ENCODE data around the gene KCNQ1. TPM values are rescaled to one million over a fixed set of nuclear protein-coding genes. Genes with fewer than 3 reads are reported as not detected.

Gene KCNQ1
- total RNA-seq, 1 experiment from 2014 or later, result 9.2 TPM

DNA sequence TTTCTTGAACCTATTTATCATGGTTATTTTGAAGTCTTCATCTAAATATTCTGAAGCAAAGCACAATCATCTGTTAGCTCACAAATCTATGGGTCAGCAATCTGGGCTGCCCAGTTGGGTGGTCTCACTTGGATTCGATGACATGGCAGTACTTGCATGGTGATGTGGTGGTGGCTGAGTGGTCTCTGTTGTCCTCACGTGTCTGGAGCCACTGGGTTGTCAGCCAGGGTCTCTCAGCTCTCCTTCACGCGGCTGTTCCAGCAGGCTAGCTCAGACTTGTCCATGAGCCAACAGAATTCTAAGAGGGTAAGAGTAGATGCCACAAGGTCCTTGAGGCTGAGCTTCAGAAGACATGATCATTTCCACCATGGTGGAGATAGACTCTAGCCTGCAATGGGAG lies 321.4 kb downstream of the KCNQ1 start:
- Mint-ChIP-seq H3K9me3 (ENCODE audit: low read depth, unreplicated experiment) (no peaks in the 10 kb centered on the region), H3K27ac (ENCODE audit: unreplicated experiment) (no peak overlapping the region), H3K36me3 (ENCODE audit: insufficient read depth, unreplicated experiment) (no peaks in the 10 kb centered on the region), H3K4me1 (ENCODE audit: low read depth, unreplicated experiment) (no peaks in the 10 kb centered on the region), H3K4me3 (ENCODE audit: low read depth, unreplicated experiment) (no peak overlapping the region), H3K27me3 (ENCODE audit: unreplicated experiment) (peaks cover 39% of the 10 kb centered on the region)
- intact Hi-C loops (cut with micrococcal nuclease; ENCODE audit: unreplicated experiment), result no loop called here
- CTCF ChIA-PET, result no interaction called here
- no TSS peak for BruUV-seq (replicated peaks)
- no peak for DNase-seq
- TF ChIP-seq, protein P1, sequence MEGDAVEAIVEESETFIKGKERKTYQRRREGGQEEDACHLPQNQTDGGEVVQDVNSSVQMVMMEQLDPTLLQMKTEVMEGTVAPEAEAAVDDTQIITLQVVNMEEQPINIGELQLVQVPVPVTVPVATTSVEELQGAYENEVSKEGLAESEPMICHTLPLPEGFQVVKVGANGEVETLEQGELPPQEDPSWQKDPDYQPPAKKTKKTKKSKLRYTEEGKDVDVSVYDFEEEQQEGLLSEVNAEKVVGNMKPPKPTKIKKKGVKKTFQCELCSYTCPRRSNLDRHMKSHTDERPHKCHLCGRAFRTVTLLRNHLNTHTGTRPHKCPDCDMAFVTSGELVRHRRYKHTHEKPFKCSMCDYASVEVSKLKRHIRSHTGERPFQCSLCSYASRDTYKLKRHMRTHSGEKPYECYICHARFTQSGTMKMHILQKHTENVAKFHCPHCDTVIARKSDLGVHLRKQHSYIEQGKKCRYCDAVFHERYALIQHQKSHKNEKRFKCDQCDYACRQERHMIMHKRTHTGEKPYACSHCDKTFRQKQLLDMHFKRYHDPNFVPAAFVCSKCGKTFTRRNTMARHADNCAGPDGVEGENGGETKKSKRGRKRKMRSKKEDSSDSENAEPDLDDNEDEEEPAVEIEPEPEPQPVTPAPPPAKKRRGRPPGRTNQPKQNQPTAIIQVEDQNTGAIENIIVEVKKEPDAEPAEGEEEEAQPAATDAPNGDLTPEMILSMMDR (IDR thresholded peaks at IDR 0.05; ENCODE audit: unreplicated experiment), result no peak

DNA sequence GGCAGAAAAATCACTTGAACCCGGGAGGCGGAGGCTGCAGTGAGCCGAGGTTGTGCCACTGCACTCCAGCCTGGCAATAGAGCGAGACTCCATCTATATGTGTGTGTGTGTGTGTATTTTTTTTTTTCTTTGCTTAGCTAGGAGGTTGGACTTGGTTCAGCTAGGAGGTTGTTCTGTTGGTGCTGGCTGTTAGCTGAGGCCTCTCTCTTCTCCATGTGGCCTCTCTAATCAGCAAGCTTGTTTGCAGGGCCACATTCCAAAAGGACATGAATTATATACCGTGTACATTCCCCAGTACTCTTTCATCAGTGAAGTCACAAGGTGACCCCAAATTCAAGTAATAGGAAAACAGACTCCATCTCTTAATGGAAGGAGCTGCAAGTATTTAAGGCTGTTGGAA lies 322.3 kb downstream of the KCNQ1 start:
- H3K27ac Mint-ChIP-seq (ENCODE audit: unreplicated experiment), result no peak overlapping the region
- H3K36me3 Mint-ChIP-seq (ENCODE audit: insufficient read depth, unreplicated experiment), result no peaks in the 10 kb centered on the region
- H3K27me3 Mint-ChIP-seq (ENCODE audit: unreplicated experiment), result peaks cover 39% of the 10 kb centered on the region
- no TSS peak for BruUV-seq (replicated peaks)
- CTCF ChIA-PET, result no interaction called here
- no peak overlapping the region for H3K4me3 Mint-ChIP-seq (ENCODE audit: low read depth, unreplicated experiment)
- TF ChIP-seq, protein P1 (IDR thresholded peaks at IDR 0.05; ENCODE audit: unreplicated experiment), result no peak
- H3K9me3 Mint-ChIP-seq (ENCODE audit: low read depth, unreplicated experiment), result no peaks in the 10 kb centered on the region
- no peaks in the 10 kb centered on the region for H3K4me1 Mint-ChIP-seq (ENCODE audit: low read depth, unreplicated experiment)
- intact Hi-C loops (cut with micrococcal nuclease; ENCODE audit: unreplicated experiment), result no loop called here
- DNase-seq, result no peak

DNA sequence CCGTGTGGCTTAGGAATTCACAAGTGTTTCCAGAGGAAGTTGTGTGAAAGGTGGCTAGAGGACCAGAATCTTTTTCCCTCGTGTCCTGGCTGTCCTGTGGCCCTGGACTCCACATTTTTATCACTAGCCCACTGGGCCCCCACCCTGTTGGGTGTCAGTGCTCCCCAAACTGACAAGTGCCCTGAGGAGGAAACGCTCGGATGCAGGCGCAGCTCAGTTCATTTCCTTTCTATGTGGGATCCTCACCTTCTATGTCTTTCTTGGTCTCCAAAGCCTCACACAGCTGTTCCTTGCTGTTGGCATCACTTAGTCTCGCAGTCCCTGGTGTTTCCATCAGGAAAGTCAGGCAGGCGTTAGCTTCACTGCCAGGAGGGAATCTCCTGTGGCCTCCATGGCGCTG lies 323.0 kb downstream of the KCNQ1 start:
- BruUV-seq (replicated peaks), result no TSS peak
- H3K27ac Mint-ChIP-seq (ENCODE audit: unreplicated experiment), result no peak overlapping the region

DNA sequence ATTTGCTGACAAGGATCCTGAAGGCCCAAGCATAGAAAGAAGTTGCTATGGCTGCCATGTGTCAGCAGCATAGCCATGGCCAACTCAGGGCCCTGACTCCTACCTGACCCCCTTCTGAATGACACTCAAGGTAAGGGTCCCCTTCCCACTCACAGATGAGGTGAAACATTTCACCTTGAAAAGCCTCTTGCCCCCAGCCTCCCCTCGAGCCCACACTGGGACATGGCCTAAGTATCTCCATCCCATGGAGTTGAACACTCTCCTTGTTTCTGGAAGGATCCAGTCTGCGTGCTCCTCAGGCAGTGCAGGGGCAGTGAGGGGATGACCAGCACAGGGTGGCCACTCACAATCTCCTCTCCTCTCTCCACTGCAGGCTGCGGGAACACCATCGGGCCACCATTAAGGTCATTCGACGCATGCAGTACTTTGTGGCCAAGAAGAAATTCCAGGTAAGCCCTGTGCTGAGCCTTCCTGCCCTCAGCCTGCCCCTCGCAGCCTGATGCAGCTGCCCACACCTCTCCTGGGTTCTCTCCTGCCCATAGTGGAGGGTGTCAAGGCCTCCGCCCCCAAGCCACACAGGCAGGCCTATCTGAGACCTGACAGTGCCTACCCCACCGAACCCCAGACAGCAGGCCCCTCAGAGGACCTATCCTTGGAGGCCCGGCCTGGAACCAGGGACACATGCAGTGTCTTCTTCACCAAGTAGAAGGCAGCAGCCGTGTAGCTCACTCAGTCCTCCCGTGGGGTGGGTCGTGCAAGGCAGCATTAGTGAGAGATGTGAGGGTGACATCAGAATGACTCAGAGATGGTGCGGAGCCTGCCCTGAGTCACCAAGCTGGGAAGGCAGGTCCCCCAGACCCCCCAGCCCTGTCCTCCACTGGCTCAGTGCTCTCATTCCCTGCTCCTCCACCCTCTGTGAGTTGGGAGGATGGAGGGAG lies 323.9 kb downstream of the KCNQ1 start:
- no peak overlapping the region for H3K4me3 Mint-ChIP-seq (ENCODE audit: low read depth, unreplicated experiment)
- DNase-seq, result no peak
- TF ChIP-seq, protein P1 (IDR thresholded peaks at IDR 0.05; ENCODE audit: unreplicated experiment), result no peak
- H3K4me1 Mint-ChIP-seq (ENCODE audit: low read depth, unreplicated experiment), result no peaks in the 10 kb centered on the region
- intact Hi-C loops (cut with micrococcal nuclease; ENCODE audit: unreplicated experiment), result no loop called here
- BruUV-seq (replicated peaks), result no TSS peak
- H3K27me3 Mint-ChIP-seq (ENCODE audit: unreplicated experiment), result peaks cover 53% of the 10 kb centered on the region
- no peaks in the 10 kb centered on the region for H3K36me3 Mint-ChIP-seq (ENCODE audit: insufficient read depth, unreplicated experiment)
- H3K27ac Mint-ChIP-seq (ENCODE audit: unreplicated experiment), result no peak overlapping the region
- CTCF ChIA-PET, result no interaction called here
- H3K9me3 Mint-ChIP-seq (ENCODE audit: low read depth, unreplicated experiment), result no peaks in the 10 kb centered on the region

More for the DNA sequence above, 323.0 kb downstream of the KCNQ1 start:
- Mint-ChIP-seq H3K36me3 (ENCODE audit: insufficient read depth, unreplicated experiment) (no peaks in the 10 kb centered on the region), H3K9me3 (ENCODE audit: low read depth, unreplicated experiment) (no peaks in the 10 kb centered on the region), H3K4me1 (ENCODE audit: low read depth, unreplicated experiment) (no peaks in the 10 kb centered on the region), H3K4me3 (ENCODE audit: low read depth, unreplicated experiment) (no peak overlapping the region), H3K27me3 (ENCODE audit: unreplicated experiment) (peaks cover 44% of the 10 kb centered on the region)
- TF ChIP-seq, protein P1 (IDR thresholded peaks at IDR 0.05; ENCODE audit: unreplicated experiment), result no peak
- CTCF ChIA-PET, result no interaction called here
- intact Hi-C loops (cut with micrococcal nuclease; ENCODE audit: unreplicated experiment), result no loop called here
- DNase-seq, result no peak

All from Calu3 (cell line).